Measurements from ENCODE around the gene EPOP.

Gene EPOP

GRCh38 chr17:38702166-38702915 lies 27.6 kb upstream of the EPOP start:
- H3K36me3 Mint-ChIP-seq (ENCODE audit: insufficient read depth), result peaks cover 50% of the 10 kb centered on the region
- peak; percentile 43 for ATAC-seq (replicated peaks)
- peak overlapping the region; percentile 97 to 99 for H3K4me3 Mint-ChIP-seq
- H3K27ac Mint-ChIP-seq, result peak overlapping the region; percentile 97 to 99
- H3K9me3 Mint-ChIP-seq, result no peaks in the 10 kb centered on the region
- H3K4me1 Mint-ChIP-seq (ENCODE audit: low read depth in 2 of 2), result peaks cover 32 to 47% of the 10 kb centered on the region in 2 donors
- H3K27me3 Mint-ChIP-seq, result no peaks in the 10 kb centered on the region
- DNase-seq, result peak in 2 of 3 experiments; percentile 48 to 68

- Mint-ChIP-seq H3K4me3 (peak overlapping the region; percentile 97 to 99), H3K9me3 (no peaks in the 10 kb centered on the region), H3K27me3 (no peaks in the 10 kb centered on the region), H3K4me1 (ENCODE audit: low read depth in 2 of 2) (peaks cover 34 to 47% of the 10 kb centered on the region in 2 donors), H3K27ac (peak overlapping the region; percentile 97 to 99), H3K36me3 (ENCODE audit: insufficient read depth) (peaks cover 49% of the 10 kb centered on the region)
- ATAC-seq (replicated peaks) (peak; percentile 52), DNase-seq (peak; percentile 60 to 72 (median 61))
Measured at GRCh38 chr17:38701504-38702165, 26.9 kb upstream of the EPOP start.

GRCh38 chr17:38698760-38699159 lies 24.0 kb upstream of the EPOP start:
- Mint-ChIP-seq H3K27me3 (no peaks in the 10 kb centered on the region), H3K27ac (peak overlapping the region in 1 of 2 donors; percentile 13), H3K4me1 (ENCODE audit: low read depth in 2 of 2) (peaks cover 24 to 34% of the 10 kb centered on the region in 2 donors), H3K4me3 (no peak overlapping the region), H3K36me3 (ENCODE audit: insufficient read depth) (peaks cover 35% of the 10 kb centered on the region), H3K9me3 (no peaks in the 10 kb centered on the region)
- no peak for DNase-seq
- no peak for ATAC-seq (replicated peaks)

DNA sequence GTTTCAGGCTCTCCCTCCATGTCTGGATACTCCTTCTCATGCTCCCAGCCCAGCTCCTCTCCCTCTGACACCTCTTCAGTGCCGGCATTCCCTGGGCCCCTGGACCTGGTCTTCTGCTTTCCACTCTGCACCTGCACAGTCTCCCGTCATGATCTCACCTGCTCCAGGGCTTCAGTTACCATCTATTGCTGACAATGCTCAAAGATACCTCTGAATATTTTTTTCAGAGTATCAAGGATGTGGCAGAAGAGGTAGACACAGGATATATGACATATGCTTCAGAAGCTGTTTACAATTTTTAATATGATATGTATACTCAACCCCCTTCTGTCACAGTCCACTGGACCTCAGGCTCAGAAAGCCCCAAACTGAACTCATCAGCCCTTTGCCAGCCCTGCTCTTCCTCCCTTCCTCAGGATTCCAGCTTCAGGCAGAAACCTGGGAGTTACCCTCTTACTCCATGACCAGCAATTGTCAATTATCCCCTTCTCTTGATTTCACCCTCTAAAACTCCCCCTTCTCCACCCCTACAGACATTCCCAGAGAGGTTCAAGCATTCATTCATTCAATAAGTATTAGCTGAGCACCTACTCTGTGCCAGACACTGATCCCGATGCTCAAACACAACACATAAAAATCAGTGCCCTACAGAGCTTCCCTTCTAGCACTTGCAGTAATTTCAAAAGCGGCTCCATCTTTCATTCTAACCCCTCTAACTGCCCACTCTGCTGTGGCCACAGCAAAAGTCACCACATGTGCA lies 22.5 kb upstream of the EPOP start:
- peaks cover 0 to 10% of the 10 kb centered on the region in 2 donors for H3K27me3 Mint-ChIP-seq
- ATAC-seq (replicated peaks) (no peak), DNase-seq (no peak)
- H3K36me3 Mint-ChIP-seq (ENCODE audit: insufficient read depth), result peaks cover 22% of the 10 kb centered on the region
- H3K27ac Mint-ChIP-seq, result peak overlapping the region in 1 of 2 donors; percentile 65
- no peaks in the 10 kb centered on the region for H3K9me3 Mint-ChIP-seq
- H3K4me3 Mint-ChIP-seq, result no peak overlapping the region
- peaks cover 21 to 22% of the 10 kb centered on the region in 2 donors for H3K4me1 Mint-ChIP-seq (ENCODE audit: low read depth in 2 of 2)

DNA sequence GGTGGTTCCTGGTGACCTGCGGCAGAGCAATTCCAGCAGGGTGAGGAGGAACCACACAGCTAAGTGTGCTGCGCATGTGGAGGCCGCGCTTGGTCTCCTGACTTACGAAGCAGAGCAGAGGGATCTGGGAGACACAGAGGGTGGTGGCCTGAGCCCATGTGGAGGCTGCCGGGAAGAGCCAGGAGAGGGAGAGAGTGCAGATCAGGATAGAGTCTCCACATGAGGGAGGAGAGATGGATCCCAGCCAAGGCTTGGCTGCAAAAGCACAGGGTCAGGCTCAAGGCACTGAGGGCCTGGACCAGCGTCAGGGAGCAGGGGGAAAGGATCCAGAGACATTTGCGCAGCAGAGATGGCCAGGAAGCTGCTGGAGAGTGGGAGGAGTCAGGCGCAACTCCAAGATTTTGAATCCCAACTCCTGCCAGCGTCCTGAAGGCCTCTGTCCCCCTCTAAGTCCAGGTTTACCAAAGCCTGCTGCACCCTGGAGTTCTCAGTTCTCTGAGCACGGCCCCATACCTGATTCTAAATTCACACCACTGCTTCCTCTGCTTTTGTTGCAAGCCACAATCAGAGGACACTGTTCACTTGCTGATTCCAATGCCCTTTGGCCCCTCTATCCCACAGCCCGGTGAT lies 19.1 kb upstream of the EPOP start:
- Mint-ChIP-seq H3K4me3 (no peak overlapping the region), H3K4me1 (ENCODE audit: low read depth in 2 of 2) (peaks cover 10 to 13% of the 10 kb centered on the region in 2 donors), H3K9me3 (no peaks in the 10 kb centered on the region), H3K27me3 (peaks cover 0 to 10% of the 10 kb centered on the region in 2 donors), H3K27ac (no peak overlapping the region), H3K36me3 (ENCODE audit: insufficient read depth) (peaks cover 3% of the 10 kb centered on the region)
- DNase-seq, result no peak
- ATAC-seq (replicated peaks), result no peak

DNA sequence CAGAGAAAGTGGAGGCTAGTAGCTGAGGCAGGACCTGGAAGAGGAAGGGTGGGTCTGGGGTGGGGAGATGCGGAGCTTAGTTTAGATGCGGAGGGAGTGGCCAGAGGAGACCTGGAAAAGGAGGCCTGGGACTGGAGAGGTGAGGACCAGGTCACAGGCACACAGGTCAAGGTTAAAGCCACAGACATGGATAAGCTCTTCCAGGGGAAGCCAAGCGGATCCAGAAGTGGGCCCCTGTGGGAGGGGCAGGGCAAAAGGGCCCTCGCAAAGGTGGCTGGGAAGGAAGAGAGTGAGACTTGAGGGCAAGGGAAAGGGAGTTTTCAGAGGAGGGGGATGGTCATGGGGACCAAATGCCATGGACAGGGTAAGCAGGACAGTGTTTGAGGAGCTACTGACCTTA lies 16.4 kb upstream of the EPOP start:
- DNase-seq (no peak), ATAC-seq (replicated peaks) (no peak)
- H3K36me3 Mint-ChIP-seq (ENCODE audit: insufficient read depth), result no peaks in the 10 kb centered on the region
- peak overlapping the region in 1 of 2 donors; percentile 33 for H3K27ac Mint-ChIP-seq
- peaks cover 2 to 12% of the 10 kb centered on the region in 2 donors for H3K27me3 Mint-ChIP-seq
- H3K4me3 Mint-ChIP-seq, result no peak overlapping the region
- H3K4me1 Mint-ChIP-seq (ENCODE audit: low read depth in 2 of 2), result no peaks in the 10 kb centered on the region
- H3K9me3 Mint-ChIP-seq, result no peaks in the 10 kb centered on the region

DNA sequence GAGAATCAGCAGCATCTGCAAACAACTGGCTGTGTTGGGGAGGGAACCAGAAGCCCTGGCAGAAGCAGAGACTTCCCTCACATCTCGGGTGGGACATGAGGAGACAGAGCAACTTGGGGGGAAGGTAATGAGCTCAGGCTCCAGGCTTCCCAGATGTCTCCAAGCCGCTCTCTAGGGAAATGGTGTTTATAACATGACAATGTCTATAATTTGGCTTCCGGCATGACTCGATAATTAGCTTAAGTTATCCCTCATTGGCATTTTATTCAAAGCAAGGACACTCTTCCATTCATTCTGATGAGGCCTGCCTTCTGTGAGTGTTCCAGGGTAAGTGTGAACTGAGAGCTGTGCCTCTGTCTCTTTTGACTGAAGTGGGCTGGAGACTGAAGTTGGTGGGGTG lies 15.6 kb upstream of the EPOP start:
- H3K9me3 Mint-ChIP-seq, result no peaks in the 10 kb centered on the region

DNA sequence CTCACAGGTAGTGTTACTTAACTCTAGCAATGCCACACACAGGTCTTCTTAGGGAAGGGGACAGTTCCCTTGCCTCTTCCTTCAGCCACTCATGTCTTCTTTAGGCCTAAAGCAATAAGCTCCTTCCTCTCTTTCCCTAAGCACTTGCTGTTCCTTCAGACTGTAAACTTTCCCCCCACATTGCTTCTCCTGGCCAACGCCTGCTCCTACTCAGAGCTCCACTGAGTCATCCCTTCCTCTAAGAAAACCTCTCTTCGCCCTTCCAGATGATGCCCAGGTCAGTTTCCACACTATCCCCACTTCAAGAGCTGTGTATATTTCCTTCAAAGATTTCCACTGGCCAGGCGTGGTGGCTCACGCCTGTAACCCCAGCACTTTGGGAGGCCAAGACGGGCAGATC lies 12.5 kb upstream of the EPOP start:
- no peak overlapping the region for H3K4me3 Mint-ChIP-seq
- DNase-seq, result no peak

More for the DNA sequence above, 15.6 kb upstream of the EPOP start:
- DNase-seq (no peak), ATAC-seq (replicated peaks) (no peak)
- no peaks in the 10 kb centered on the region for H3K36me3 Mint-ChIP-seq (ENCODE audit: insufficient read depth)
- H3K4me1 Mint-ChIP-seq (ENCODE audit: low read depth in 2 of 2), result no peaks in the 10 kb centered on the region
- no peak overlapping the region for H3K27ac Mint-ChIP-seq
- peaks cover 6 to 20% of the 10 kb centered on the region in 2 donors for H3K27me3 Mint-ChIP-seq
- H3K4me3 Mint-ChIP-seq, result no peak overlapping the region

DNA sequence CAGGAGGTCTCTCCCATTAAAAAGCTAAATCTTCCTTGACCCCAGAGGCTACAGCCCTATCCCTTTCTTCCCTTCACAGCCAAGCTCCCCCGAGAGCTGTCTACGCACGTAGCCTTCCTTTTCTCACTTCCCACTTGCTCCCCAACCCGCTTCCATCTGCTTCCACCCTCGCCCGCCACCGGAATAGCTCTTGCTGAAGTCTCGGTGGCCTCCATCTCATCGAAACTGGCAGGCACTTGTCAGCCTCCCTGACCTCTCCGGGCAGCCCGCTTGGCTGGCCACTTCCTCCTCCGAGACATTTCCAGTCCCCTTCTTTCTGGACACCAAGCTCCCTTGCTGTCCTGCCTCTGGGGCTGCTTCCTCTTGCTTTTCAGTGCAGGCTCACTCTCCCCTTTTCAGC lies 10.7 kb upstream of the EPOP start:
- ATAC-seq (replicated peaks), result no peak
- H3K27ac Mint-ChIP-seq, result peak overlapping the region in 1 of 2 donors; percentile 1
- DNase-seq, result no peak
- H3K36me3 Mint-ChIP-seq (ENCODE audit: insufficient read depth), result peaks cover 2% of the 10 kb centered on the region
- no peaks in the 10 kb centered on the region for H3K9me3 Mint-ChIP-seq
- H3K27me3 Mint-ChIP-seq, result peaks cover 6 to 13% of the 10 kb centered on the region in 2 donors
- no peak overlapping the region for H3K4me3 Mint-ChIP-seq
- no peaks in the 10 kb centered on the region for H3K4me1 Mint-ChIP-seq (ENCODE audit: low read depth in 2 of 2)

More for the DNA sequence above, 12.5 kb upstream of the EPOP start:
- peaks cover 6 to 13% of the 10 kb centered on the region in 2 donors for H3K27me3 Mint-ChIP-seq
- ATAC-seq (replicated peaks), result no peak
- H3K36me3 Mint-ChIP-seq (ENCODE audit: insufficient read depth), result peaks cover 2% of the 10 kb centered on the region
- H3K9me3 Mint-ChIP-seq, result no peaks in the 10 kb centered on the region
- no peak overlapping the region for H3K27ac Mint-ChIP-seq
- no peaks in the 10 kb centered on the region for H3K4me1 Mint-ChIP-seq (ENCODE audit: low read depth in 2 of 2)

GRCh38 chr17:38681096-38681495 lies 6.3 kb upstream of the EPOP start:
- no peak for ATAC-seq (replicated peaks)
- Mint-ChIP-seq H3K9me3 (no peaks in the 10 kb centered on the region), H3K4me3 (no peak overlapping the region), H3K36me3 (ENCODE audit: insufficient read depth) (peaks cover 2% of the 10 kb centered on the region), H3K27me3 (peaks cover 6 to 10% of the 10 kb centered on the region in 2 donors), H3K27ac (no peak overlapping the region), H3K4me1 (ENCODE audit: low read depth in 2 of 2) (peaks cover 3 to 5% of the 10 kb centered on the region in 2 donors)
- no peak for DNase-seq

- H3K27ac Mint-ChIP-seq, result no peak overlapping the region
- H3K4me3 Mint-ChIP-seq, result no peak overlapping the region
- H3K9me3 Mint-ChIP-seq, result no peaks in the 10 kb centered on the region
- no peak for DNase-seq
- peaks cover 11 to 13% of the 10 kb centered on the region in 2 donors for H3K4me1 Mint-ChIP-seq (ENCODE audit: low read depth in 2 of 2)
- peaks cover 13 to 15% of the 10 kb centered on the region in 2 donors for H3K27me3 Mint-ChIP-seq
- no peaks in the 10 kb centered on the region for H3K36me3 Mint-ChIP-seq (ENCODE audit: insufficient read depth)
- ATAC-seq (replicated peaks), result no peak
Measured at GRCh38 chr17:38677819-38678218, 3.1 kb upstream of the EPOP start.

DNA sequence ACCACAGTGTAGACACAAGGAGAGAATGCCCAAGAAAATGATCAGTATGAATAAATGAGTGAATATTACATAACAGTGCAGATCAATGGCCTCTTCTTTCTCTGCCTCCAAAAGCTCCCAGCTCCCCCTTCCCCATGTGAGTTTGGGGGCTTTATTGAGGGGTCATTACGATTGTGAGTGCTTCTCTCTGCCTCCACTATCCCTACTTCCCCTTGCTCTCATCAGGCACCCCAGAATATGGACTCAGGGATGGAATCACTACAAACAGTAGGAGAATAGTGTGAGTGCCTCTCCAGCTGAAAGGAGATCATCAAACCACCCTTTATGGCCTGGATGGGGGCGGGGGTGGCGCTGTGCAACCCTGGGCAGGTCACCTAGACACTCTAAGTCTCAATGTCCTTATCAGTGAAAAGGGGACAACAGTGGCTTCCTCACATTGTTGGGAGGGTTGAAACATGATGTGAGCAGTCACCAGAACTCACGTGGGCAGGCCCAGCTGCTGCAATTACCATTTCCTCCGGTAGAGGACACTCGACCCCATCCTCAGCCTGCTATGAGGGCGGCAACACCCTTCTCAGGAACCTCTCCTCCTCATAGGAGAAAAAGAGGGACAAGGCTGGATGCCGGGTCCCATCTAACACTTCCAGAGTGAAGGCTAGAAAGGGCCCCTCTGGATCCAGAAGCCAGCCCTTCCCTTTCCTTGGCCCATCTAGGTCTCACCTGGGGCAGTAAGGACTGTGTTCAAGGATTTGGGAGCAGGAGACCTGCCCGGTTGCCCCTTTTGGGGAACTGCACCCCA lies 2.1 kb upstream of the EPOP start:
- DNase-seq (peak; percentile 77 to 88 (median 80)), ATAC-seq (replicated peaks) (peak; percentile 61)
- Mint-ChIP-seq H3K4me1 (ENCODE audit: low read depth in 2 of 2) (peaks cover 11 to 13% of the 10 kb centered on the region in 2 donors), H3K27ac (no peak overlapping the region), H3K36me3 (ENCODE audit: insufficient read depth) (no peaks in the 10 kb centered on the region), H3K4me3 (peak overlapping the region; percentile 21 to 54), H3K27me3 (peaks cover 20 to 24% of the 10 kb centered on the region in 2 donors), H3K9me3 (no peaks in the 10 kb centered on the region)
